Measurements from ENCODE around the gene HSD11B1L.
"Not testable (repeated sequence)": the region's sequence is repeated elsewhere in the genome, so short reads cannot be mapped to it uniquely, and the experiment has no call there.

HSD11B1L gene

GRCh38 chr19:5719961-5720790 lies 39.3 kb downstream of the HSD11B1L start, which contains the start of the genes CATSPERD and LONP1:
Gene CATSPERD, plus strand, starts transcription at chr19:5720637. Its CDS starts 101 bp downstream, at chr19:5720738.
Gene LONP1, minus strand, starts transcription at chr19:5720146. Its CDS starts 14 bp downstream, at chr19:5720132.
- DNase-seq (ENCODE audit: low read depth in 1 of 2, low spot score in 1 of 2), result peak; percentile 95 to 97

- DNase-seq (ENCODE audit: low read depth in 1 of 2, low spot score in 1 of 2), result no peak
These were observed 46.7 kb downstream of the HSD11B1L start for GRCh38 chr19:5727453-5728050.

DNA sequence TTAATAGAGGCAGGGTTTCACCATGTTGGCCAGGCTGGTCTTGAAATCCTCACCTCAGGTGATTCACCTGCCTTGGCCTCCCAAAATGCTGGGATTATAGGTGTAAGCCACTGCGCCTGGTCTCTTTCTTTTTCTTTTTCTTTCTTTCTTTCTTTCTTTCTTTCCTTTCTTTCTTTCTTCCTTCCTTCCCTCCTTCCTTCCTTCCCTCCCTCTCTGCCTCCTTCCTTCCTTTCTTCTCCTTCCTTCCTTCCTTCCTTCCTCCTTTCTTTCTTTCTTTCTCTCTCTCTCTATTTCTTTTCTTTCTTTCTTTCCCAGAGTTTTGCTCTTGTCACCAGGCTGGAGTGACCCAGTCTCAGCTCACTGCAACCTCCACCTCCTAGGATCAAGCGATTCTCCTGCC lies 52.3 kb downstream of the HSD11B1L start:
- not testable (repeated sequence) for DNase-seq (ENCODE audit: low read depth in 1 of 2, low spot score in 1 of 2)
